ENCODE measurements around the gene DRD2.

DRD2 gene

GRCh38 chr11:113484223-113484622 lies 9.0 kb upstream of the DRD2 start:
- DNase-seq (ENCODE audit: low spot score): no peak

DNA sequence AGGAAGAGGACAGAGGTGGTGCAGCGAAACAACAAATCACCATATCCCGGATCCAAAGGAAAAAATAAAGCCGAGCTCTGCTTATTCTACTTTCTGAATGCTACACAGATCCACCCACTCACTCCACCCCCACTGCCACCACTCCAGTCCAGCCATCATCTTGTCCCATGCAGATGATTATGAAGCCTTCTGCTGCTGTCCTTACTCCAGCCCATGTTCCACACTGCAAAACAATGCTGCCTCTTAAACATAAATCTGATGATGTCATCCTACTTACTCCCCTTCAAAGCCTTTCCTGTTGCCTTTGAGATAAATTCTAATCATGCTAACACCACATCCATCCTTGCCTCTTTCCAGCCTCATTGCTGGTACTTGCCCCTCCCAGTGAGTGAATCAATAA lies 6.5 kb upstream of the DRD2 start:
- DNase-seq (ENCODE audit: low spot score): no peak

- DNase-seq (ENCODE audit: low spot score): no peak
Observed at GRCh38 chr11:113481226-113481625, 6.0 kb upstream of the DRD2 start.

DNA sequence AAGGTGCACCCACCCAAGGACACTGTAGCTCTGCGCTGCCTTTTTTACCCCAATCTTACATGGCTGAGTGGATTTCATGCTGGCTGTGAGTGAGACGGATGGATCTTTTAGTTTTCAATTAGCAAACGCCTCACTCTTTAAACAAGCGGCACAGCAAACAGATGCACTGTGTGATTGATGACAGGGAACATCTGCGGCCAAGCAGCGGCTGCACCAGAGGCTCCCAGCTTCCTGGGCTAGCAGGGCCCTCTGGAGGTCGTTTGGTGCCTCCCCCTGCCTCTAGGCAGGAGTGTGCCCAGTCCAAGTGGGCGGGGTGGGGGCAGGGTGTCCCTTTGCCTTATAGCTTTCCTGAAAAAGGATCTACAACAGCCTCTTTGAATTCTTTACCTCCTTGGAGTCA lies 2.1 kb upstream of the DRD2 start:
- no peak for DNase-seq (ENCODE audit: low spot score)

DNA sequence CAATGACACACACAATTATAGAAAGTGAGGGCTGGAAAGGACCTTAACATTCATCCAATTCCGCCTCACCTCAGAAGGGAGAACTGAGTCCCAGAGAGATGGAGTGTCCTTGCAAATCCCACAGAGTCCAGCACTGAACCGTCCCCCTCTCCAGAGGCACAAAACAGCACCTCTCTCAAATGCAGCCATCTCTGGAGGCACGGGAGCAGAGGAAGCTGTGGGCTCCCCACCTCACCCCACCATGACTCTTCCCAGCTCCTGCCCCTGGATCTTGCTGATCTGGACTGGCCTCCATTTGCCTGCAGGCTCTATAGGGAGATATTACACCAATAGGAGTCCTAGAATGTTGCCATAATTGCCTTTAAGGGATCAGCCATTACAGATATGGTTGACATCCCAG lies 1.4 kb upstream of the DRD2 start:
- DNase-seq (ENCODE audit: low spot score): no peak

DNA sequence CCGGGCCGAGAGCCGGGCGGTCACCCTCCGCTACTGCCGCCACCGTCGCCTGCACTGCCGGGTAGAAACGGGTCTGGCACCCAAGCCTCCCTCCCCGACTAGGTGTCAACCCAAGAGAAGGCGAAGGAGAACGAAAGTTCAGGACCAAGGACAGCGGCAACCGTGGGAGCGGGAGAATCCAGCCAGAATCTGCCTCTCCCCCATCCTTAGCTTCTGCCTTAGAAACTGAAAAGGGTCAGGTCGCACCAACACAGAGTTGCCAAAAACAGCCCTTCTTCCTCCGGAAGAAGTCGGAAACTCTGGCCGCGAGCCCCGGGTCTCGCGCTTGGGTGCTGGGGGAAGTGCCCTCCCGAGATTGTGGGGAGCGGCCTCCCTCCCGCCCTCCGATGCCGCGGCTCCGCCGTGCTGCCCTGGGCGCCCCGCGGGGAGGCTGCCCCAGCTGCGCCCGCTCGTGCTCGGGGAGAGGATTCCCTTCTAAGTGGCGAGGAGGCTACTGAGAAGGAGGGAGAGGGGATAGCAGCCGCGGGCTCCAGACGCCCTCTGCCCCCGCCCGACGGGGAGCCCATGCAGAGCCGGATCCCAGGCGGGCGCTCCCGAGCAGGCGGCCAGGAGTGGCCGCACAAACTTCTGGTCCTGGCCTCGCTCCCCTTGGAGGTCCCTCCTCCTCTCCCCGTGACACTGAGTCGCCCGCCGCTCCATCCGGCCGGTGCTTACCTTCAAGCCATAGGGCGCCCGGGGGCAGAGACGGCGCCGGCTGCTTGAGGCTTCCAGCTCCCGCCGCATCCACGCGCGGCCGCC lies 637 bp downstream of the DRD2 start:
- DNase-seq (ENCODE audit: low spot score): peak; percentile 72

GRCh38 chr11:113473983-113474361 lies 1.2 kb downstream of the DRD2 start:
- DNase-seq (ENCODE audit: low spot score): no peak

DNA sequence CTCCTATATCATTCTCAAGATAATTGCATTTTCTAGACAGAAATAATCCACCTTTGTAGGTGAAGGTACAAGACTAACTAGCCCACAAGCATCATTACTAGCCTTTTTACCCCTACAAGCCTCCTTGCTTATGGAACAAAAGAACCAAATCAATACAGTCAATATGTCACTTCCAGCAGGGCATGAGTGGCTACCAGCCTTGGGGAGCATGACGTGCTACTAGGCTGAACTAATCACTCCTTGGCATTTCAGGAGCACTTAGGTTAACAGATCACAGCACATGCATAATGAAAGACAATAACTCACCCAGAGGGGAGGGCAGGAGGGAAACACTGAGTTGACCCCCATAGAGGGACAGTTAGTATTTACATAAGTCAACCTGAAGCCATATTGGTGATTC lies 2.7 kb downstream of the DRD2 start:
- no peak for DNase-seq (ENCODE audit: low spot score)

DNA sequence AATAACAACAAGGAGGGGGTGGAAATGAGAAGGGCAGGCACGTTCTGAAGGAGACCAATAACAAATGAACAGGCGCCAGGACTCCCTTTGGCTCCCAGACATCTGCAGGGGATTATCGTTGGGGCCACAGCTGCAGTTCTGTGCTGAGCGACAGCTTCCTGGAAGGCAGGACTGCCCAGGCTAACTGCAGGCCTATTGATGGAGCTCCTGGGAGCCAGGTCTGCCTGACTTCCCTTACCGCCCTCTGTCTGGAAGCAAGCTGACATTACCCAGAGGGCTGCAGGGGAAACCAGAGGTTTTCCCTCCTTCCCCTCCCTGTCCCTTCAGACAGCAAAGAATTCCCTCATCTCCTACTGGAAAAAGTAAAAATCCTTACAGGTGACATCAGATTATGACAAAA lies 5.0 kb downstream of the DRD2 start:
- DNase-seq (ENCODE audit: low spot score): no peak

GRCh38 chr11:113468726-113469345 lies 6.4 kb downstream of the DRD2 start:
- no peak for DNase-seq (ENCODE audit: low spot score)

DNA sequence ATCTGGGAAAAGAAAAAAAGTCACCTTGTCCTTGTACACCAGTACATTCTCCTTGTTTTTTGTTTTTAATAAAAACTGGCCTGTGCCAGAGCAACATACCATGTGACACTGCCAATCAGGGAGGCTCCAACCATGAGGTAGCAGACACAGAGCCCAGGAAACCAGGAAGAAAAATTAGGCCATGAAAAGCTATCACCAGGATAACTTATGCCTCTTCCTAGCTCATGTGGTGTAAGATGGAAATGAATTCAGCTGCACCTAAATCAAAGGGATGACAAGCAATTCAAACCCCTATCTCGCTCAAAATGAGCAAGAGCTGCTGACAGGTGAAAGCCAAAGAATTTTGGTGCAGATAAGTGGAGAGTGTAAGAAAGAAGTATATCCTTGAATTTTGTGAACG lies 7.7 kb downstream of the DRD2 start:
- DNase-seq (ENCODE audit: low spot score): no peak

- DNase-seq (ENCODE audit: low spot score): no peak
Observed at GRCh38 chr11:113465786-113466185, 9.4 kb downstream of the DRD2 start.

DNA sequence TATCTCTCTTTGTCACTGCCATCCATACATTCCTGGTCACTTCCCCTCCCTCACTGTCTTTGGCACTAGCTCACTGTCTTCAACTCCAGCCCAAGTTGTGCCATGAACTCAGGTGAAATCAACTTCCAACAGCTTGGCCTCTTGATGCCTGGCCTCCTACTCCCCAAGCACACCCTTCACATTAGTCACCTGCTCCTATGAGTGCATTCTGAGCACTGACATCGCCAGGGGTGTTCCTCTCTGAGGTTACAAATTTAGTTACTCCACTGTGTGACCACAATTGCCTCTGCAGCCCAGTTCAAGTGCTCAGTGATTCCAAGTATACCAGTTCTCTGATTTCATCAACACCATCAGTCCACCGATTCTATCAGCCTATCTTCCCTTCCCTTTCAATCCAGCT lies 10.8 kb downstream of the DRD2 start:
- DNase-seq (ENCODE audit: low spot score): no peak

GRCh38 chr11:113462830-113463229 lies 12.4 kb downstream of the DRD2 start:
- no peak for DNase-seq (ENCODE audit: low spot score)

GRCh38 chr11:113461639-113462038 lies 13.6 kb downstream of the DRD2 start:
- no peak for DNase-seq (ENCODE audit: low spot score)

GRCh38 chr11:113460469-113460868 lies 14.7 kb downstream of the DRD2 start:
- DNase-seq (ENCODE audit: low spot score): no peak

- no peak for DNase-seq (ENCODE audit: low spot score)
Observed at GRCh38 chr11:113458189-113458588, 17.0 kb downstream of the DRD2 start.

- DNase-seq (ENCODE audit: low spot score): no peak
Observed at GRCh38 chr11:113457784-113458183, 17.4 kb downstream of the DRD2 start.

GRCh38 chr11:113454455-113454854 lies 20.7 kb downstream of the DRD2 start:
- DNase-seq (ENCODE audit: low spot score): no peak

- DNase-seq (ENCODE audit: low spot score): no peak
Observed at GRCh38 chr11:113449743-113450142, 25.5 kb downstream of the DRD2 start.

DNA sequence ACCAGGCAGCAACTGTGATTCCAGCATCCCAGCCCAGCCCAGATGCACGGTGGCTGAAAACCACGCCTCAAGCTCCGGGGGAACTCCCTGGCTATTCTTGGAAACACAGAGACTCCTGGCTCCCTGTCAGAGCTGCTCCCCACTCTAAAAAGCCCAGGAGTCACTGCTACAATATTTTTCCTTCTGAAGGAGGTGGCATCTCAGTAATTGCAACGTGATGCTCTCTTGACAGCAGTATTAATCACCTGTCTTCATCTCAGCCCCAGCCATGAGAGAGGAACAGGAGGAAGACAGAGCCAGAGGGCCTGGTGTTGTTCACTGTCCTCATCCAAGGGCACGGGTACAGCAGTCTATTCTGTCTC lies 26.9 kb downstream of the DRD2 start:
- no peak for DNase-seq (ENCODE audit: low spot score)

GRCh38 chr11:113447621-113448315 lies 27.4 kb downstream of the DRD2 start:
- no peak for DNase-seq (ENCODE audit: low spot score)

- DNase-seq (ENCODE audit: low spot score): no peak
Observed at GRCh38 chr11:113446938-113447337, 28.3 kb downstream of the DRD2 start.

All from globus pallidus (tissue), 1 donor.